ACC112 (cell line): ENCODE measurements around the gene RASSF5.
"Not testable (repeated sequence)": the region's sequence is repeated elsewhere in the genome, so short reads cannot be mapped to it uniquely, and the experiment has no call there.

Experiments used
- H2AFZ ChIP-seq: fragments of 200-600 bp; sonication (generic); one replicate; pipeline ENCODE4 v1.6.0; 2017; ENCODE audit warnings: antibody characterized with exemption, low read length; ENCODE audit not compliant: unreplicated experiment
- H3K27ac ChIP-seq: fragments of 200-600 bp; sonication (generic); 2 replicates; pipeline ENCODE4 v1.5.1; 2014; ENCODE audit warnings: low read depth, mild to moderate bottlenecking, antibody characterized with exemption, low read length, moderate library complexity
- H3K27me3 ChIP-seq: fragments of 200-600 bp; sonication (generic); 2 replicates; pipeline ENCODE4 v1.6.1; 2014; ENCODE audit warnings: mild to moderate bottlenecking, antibody characterized with exemption, low read length, moderate library complexity, mixed read lengths; ENCODE audit not compliant: insufficient read depth
- H3K36me3 ChIP-seq: fragments of 200-600 bp; sonication (generic); 2 replicates; pipeline ENCODE4 v1.6.1; 2016; ENCODE audit warnings: mild to moderate bottlenecking, antibody characterized with exemption, low read length, moderate library complexity, mixed read lengths; ENCODE audit not compliant: insufficient read depth
- H3K4me1 ChIP-seq: fragments of 200-600 bp; sonication (generic); one replicate; pipeline ENCODE4 v1.6.1; 2016; ENCODE audit warnings: low read length, mixed read lengths; ENCODE audit not compliant: insufficient read depth, unreplicated experiment, control insufficient read depth
- H3K4me3 ChIP-seq: fragments of 200-600 bp; sonication (generic); 2 replicates; pipeline ENCODE4 v1.5.1; 2014; ENCODE audit warnings: mild to moderate bottlenecking, low read depth, low read length
- H3K79me2 ChIP-seq: fragments of 200-600 bp; sonication (generic); one replicate; pipeline ENCODE4 v1.6.0; 2016; ENCODE audit warnings: low read length; ENCODE audit not compliant: control insufficient read depth, unreplicated experiment, insufficient read depth

The RASSF5 gene

DNA sequence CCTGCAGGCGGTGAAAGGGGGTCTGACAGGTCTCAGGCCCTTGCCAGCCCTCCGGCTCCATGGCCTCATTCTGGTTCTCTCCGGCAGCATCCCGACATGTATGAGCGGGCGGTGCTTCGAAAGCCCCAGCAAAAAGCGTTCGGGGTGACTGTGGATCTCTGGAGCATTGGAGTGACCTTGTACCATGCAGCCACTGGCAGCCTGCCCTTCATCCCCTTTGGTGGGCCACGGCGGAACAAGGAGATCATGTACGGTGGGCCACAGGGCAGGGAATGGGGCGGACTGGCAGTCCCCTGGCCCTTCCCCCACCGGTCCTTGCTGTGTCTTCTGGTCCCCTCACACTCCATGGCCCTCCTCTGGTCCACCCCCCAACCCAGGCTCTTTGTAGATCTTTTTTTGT lies 30.7 kb upstream of the RASSF5 start:
- H3K4me1 ChIP-seq: peaks cover 32% of the 10 kb centered on the region
- no peaks in the 10 kb centered on the region for H3K27me3 ChIP-seq
- no peak overlapping the region for H3K4me3 ChIP-seq
- H3K27ac ChIP-seq: no peak overlapping the region
- peaks cover 10% of the 10 kb centered on the region for H3K79me2 ChIP-seq
- H3K36me3 ChIP-seq: no peaks in the 10 kb centered on the region
- H2AFZ ChIP-seq: no peak overlapping the region

DNA sequence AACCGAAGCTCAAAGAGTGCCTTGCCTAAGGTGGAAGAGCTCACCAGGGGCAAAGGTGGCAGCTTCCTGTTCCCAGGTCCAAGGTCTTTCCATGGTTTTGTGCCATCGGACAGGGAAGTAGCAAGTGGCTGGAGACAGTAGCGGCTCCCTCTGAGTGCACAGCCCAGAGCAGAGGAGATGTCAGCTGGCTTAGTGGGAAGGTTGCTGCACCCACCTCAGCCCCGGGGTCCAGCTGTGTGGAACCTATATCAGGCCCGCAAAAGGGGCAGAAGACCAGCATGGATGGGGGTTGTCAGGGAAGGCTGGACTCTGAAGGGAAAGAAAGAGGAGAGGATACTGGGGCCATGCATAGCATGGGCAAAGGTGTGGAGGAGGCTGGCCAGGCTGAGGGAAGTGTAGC lies 30.2 kb upstream of the RASSF5 start:
- Histone ChIP-seq H3K36me3 (no peaks in the 10 kb centered on the region), H3K4me1 (peaks cover 27% of the 10 kb centered on the region), H3K79me2 (peaks cover 9% of the 10 kb centered on the region), H2AFZ (no peak overlapping the region), H3K27me3 (no peaks in the 10 kb centered on the region), H3K4me3 (no peak overlapping the region), H3K27ac (no peak overlapping the region)

DNA sequence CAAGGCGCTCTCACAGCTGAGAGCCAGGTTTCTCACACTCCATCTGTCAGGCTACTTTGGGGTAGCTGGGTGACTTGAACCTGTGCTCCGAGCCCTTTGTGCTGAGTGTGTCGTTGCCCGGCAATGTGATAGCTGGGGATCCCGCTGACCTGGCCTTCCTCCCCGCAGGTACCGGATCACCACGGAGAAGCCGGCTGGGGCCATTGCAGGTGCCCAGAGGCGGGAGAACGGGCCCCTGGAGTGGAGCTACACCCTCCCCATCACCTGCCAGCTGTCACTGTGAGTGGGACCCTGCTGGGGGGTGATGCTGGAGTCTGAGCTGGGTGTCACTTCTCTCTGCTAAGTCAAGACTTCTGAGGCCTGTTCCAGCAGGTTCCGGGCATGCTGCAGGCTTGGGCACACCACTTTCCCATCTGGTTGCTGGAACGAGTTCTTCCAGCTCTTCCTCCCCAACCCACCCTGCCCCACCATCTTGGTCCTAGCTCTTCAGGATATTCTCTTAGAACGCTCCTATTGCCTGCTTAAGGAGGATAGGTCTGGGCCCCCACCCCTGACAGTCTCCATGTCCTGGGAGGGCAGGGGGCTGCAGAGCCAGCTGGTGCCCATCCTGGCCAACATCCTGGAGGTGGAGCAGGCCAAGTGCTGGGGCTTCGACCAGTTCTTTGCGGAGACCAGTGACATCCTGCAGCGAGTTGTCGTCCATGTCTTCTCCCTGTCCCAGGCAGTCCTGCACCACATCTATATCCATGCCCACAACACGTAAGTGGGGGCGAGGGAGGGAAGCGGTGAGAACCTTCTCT lies 29.6 kb upstream of the RASSF5 start:
- Histone ChIP-seq H3K36me3 (peaks cover 3% of the 10 kb centered on the region; the same call in 1 of the 2 replicates), H3K4me1 (peaks cover 21% of the 10 kb centered on the region), H3K27ac (no peak overlapping the region), H3K79me2 (peaks cover 7% of the 10 kb centered on the region), H3K4me3 (no peak overlapping the region), H2AFZ (no peak overlapping the region), H3K27me3 (no peaks in the 10 kb centered on the region)

DNA sequence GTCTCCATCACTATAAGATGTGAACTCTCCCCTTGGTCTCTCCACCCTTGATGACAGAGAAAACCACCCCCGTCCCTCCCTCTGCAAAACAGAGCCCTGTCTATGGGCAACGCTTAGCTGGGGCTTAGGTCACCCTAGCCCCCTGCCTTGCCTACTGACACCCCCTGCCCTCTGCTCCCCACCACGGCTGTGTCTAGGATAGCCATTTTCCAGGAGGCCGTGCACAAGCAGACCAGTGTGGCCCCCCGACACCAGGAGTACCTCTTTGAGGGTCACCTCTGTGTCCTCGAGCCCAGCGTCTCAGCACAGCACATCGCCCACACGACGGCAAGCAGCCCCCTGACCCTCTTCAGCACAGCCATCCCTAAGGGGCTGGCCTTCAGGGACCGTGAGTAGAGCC lies 28.6 kb upstream of the RASSF5 start:
- Histone ChIP-seq H3K27ac (no peak overlapping the region), H3K4me3 (no peak overlapping the region), H3K27me3 (no peaks in the 10 kb centered on the region), H2AFZ (no peak overlapping the region), H3K4me1 (peaks cover 14% of the 10 kb centered on the region), H3K36me3 (peaks cover 12% of the 10 kb centered on the region; the same call in 1 of the 2 replicates), H3K79me2 (no peaks in the 10 kb centered on the region)

DNA sequence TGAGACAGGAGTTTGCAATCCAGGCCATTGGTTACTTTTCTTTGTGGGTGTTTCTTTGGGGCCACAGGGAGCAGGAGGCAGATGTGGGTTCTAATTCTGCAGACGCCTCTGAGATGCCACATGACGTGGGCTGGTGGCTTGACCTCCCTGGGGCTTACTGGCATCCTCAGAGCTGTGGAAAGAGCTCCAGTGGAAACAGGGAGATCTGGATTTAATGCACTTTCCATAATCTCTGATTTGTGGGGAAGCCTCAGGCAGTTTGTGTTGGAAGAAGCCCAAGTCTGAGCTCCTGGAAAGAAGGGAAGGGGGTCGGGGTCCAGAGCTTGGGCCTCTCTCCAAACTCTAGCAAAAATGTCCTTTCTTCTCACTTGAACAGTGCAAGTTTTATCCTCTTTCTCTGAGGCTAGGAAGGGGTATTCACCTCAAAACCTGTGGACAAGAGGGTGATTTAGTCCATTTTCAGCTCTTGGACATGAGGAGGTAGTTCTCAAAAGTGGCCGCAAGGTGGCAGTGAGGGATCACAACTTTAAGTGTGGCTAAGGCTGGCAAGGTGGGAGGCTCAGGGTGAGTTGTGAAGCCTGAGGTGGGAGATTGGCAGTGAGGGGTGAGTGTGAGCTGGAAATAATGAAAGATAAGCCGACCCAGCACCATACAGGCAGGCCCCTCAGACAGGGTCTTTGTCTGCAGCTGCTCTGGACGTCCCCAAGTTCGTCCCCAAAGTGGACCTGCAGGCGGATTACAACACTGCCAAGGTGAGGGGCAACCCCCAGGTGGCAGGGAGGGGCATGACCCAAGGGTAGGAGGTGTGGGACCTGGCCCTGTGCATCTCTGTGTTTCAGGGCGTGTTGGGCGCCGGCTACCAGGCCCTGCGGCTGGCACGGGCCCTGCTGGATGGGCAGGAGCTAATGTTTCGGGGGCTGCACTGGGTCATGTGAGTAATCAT lies 27.9 kb upstream of the RASSF5 start:
- peaks cover 12% of the 10 kb centered on the region; the same call in 1 of the 2 replicates for H3K36me3 ChIP-seq
- peaks cover 14% of the 10 kb centered on the region for H3K4me1 ChIP-seq

DNA sequence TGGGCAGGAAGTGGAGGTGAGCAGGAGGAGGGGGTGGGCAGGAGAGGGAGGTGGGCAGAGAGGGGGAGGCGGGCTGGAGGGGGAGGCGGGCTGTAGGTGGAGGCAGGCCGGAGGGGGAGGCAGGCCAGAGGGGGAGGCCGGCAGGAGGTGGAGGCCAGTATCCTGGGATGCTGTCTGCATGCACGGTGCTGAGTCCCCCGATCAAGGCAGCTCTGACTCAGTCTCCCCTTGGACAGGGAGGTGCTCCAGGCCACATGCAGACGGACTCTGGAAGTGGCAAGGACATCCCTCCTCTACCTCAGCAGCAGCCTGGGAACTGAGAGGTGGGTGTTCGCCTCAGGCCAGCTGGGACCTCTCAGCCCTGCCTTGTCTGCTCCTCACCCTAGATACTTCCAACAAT lies 27.1 kb upstream of the RASSF5 start:
- Histone ChIP-seq H3K27me3 (no peaks in the 10 kb centered on the region), H3K36me3 (peaks cover 12% of the 10 kb centered on the region; the same call in 1 of the 2 replicates)

More for the DNA sequence above, 27.9 kb upstream of the RASSF5 start:
- Histone ChIP-seq H3K27ac (no peak overlapping the region), H3K4me3 (no peak overlapping the region), H2AFZ (no peak overlapping the region), H3K79me2 (no peaks in the 10 kb centered on the region), H3K27me3 (no peaks in the 10 kb centered on the region)

DNA sequence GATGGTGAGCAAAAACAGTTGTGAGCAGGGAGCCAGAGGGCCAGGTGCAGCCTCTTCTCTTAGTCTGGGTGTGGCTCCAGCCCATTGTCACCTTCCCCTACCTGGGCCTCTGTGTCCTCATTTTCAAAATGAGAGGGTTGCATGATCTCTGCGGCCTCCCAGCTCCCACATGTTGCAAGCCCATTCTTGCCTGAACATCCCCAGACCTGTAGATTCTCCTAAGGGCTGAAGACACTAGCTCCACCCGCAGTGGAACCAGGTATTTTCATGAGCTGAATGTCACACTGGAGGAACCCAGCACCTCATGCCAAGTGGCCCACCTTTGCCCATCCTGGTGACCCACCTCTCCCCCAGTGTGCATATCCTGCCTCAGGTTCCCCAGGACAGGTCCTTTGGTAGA lies 24.7 kb upstream of the RASSF5 start:
- H3K36me3 ChIP-seq: peaks cover 12% of the 10 kb centered on the region; the same call in 1 of the 2 replicates

More for the DNA sequence above, 27.1 kb upstream of the RASSF5 start:
- no peaks in the 10 kb centered on the region for H3K79me2 ChIP-seq
- H3K27ac ChIP-seq: no peak overlapping the region
- H2AFZ ChIP-seq: no peak overlapping the region
- H3K4me3 ChIP-seq: no peak overlapping the region
- H3K4me1 ChIP-seq: peaks cover 14% of the 10 kb centered on the region

DNA sequence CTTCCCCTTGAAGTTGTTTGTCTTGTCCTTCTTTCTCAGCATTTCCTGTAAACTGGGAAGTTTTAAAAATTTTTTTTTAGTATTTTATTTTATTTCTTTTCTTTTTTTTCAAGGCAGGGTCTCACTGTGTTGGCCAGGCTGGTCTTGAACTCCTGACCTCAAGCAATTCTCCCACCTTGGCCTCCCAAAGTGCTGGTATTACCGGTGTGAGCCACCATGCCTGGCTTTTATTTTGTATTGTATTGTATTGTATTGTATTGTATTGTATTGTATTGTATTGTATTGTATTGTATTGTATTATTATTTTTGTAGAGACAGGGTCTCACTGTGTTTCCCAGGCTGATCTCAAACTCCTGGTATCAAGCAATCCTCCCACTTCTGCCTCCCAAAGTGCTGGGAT lies 23.5 kb upstream of the RASSF5 start:
- H3K27ac ChIP-seq, H3K79me2 ChIP-seq, H3K27me3 ChIP-seq, H3K4me3 ChIP-seq, H2AFZ ChIP-seq: not testable (repeated sequence)
- H3K4me1 ChIP-seq: peaks cover 14% of the 10 kb centered on the region
- H3K36me3 ChIP-seq: peaks cover 12% of the 10 kb centered on the region; the same call in 1 of the 2 replicates

More for the DNA sequence above, 24.7 kb upstream of the RASSF5 start:
- no peak overlapping the region for H3K27ac ChIP-seq
- H3K4me3 ChIP-seq: no peak overlapping the region
- no peaks in the 10 kb centered on the region for H3K27me3 ChIP-seq
- H2AFZ ChIP-seq: no peak overlapping the region
- no peaks in the 10 kb centered on the region for H3K79me2 ChIP-seq
- peaks cover 14% of the 10 kb centered on the region for H3K4me1 ChIP-seq

DNA sequence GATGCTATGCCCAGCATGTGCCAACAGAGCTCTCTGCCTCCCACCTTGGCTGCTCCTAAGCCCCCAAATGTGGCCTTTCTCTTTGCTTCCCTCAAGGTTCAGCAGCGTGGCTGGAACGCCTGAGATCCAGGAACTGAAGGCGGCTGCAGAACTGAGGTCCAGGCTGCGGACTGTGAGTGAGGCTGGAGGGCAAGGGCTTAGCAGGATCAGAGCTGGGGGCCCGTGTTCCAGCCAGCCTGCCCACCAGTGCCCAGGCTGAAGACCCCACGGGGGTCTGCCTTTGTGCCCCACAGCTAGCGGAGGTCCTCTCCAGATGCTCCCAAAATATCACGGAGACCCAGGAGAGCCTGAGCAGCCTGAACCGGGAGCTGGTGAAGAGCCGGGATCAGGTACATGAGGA lies 22.4 kb upstream of the RASSF5 start:
- Histone ChIP-seq H3K4me1 (peaks cover 14% of the 10 kb centered on the region), H3K27me3 (no peaks in the 10 kb centered on the region), H3K36me3 (peaks cover 12% of the 10 kb centered on the region; the same call in 1 of the 2 replicates), H3K27ac (no peak overlapping the region), H3K79me2 (no peaks in the 10 kb centered on the region), H3K4me3 (no peak overlapping the region), H2AFZ (no peak overlapping the region)

DNA sequence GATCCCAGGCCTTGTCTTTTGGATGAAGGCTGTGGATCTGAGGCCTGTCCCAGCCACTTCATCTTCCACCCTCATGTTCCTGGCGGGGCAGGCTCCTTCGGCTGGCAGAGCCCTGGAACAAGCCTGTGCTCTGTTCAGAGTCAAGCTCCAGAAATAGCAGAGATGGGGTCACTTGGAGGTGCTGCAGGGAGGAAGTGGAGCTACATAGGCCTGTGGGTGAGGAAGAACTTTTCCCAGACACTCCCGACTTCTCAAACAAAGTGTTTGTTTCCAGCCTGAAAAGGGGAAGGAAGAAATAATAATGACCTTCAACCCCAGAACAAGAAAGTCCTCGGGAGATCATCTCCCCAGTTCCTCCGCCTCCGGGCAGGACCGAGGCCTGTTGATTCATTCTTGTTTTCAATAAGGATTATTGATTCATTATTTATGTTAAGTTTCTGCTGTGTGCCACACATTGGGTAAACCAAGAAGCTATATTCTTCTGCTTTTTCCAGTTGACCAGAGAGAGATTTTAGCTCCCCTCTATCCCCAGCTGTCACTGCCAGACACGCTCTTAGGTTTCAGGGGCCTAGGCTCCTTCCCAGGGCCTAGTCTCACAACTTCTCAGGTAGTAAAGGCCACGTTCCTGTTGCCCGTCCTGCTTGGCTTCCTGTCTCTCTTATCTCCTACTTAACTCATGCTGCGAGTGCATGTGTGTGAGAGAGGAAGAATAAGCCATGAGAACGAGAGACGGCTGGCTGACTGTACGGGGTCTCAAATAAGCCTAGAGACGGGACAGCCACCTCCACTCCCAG lies 20.1 kb upstream of the RASSF5 start:
- Histone ChIP-seq H3K4me1 (no peaks in the 10 kb centered on the region), H3K36me3 (peaks cover 20% of the 10 kb centered on the region), H3K27ac (no peak overlapping the region), H2AFZ (no peak overlapping the region), H3K79me2 (no peaks in the 10 kb centered on the region), H3K4me3 (no peak overlapping the region), H3K27me3 (no peaks in the 10 kb centered on the region)
